GM12874 (cell line): ENCODE measurements around the gene ADH6.

Experiments
- TF ChIP-seq, protein P1 (sequence below): IDR thresholded peaks from 2 replicates; pipeline ENCODE4 v1.5.1; 2011; ENCODE audit warnings: low read depth, mild to moderate bottlenecking, control low read depth, low read length, moderate library complexity; ENCODE audit not compliant: insufficient read depth

The ADH6 gene

DNA sequence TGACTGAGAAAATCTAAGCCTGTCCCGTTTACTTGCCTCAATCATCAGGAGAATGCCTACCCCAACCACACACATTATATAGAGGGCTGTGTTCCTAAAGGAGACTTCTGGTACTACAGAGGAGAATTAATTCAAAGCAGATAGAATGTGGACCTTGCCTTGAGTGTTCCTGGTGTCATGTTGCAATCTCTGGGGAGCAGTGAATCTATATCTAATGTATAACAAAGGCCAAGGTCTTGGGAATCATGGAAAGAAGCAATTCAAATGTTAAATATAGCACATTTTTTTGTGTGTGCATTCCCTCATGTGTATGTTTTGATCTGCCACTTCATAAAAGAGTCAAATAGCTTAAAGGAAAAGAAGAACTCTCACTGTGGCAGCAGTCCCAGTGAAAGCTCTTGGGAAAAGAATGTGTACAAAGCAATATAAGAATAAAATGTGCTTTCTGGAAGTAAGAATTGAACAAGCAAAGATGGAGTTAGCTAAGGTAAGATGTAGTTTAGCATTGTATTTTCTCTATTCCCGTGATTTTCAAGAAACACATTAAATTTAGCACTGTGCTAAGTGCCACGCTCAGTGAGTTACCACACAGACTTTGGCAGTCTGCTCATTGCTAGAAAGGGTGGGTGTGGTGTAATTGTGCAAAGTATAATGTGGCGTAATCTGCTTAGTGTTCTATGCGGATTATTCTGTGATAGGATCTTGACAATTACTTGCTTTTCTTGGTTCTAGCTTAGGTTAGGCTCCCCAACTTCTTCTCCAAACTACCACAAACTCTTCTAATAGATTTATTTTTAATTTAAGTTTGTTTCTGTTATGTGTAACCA lies 13.7 kb downstream of the ADH6 start:
- TF ChIP-seq, protein P1, sequence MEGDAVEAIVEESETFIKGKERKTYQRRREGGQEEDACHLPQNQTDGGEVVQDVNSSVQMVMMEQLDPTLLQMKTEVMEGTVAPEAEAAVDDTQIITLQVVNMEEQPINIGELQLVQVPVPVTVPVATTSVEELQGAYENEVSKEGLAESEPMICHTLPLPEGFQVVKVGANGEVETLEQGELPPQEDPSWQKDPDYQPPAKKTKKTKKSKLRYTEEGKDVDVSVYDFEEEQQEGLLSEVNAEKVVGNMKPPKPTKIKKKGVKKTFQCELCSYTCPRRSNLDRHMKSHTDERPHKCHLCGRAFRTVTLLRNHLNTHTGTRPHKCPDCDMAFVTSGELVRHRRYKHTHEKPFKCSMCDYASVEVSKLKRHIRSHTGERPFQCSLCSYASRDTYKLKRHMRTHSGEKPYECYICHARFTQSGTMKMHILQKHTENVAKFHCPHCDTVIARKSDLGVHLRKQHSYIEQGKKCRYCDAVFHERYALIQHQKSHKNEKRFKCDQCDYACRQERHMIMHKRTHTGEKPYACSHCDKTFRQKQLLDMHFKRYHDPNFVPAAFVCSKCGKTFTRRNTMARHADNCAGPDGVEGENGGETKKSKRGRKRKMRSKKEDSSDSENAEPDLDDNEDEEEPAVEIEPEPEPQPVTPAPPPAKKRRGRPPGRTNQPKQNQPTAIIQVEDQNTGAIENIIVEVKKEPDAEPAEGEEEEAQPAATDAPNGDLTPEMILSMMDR, result no peak

DNA sequence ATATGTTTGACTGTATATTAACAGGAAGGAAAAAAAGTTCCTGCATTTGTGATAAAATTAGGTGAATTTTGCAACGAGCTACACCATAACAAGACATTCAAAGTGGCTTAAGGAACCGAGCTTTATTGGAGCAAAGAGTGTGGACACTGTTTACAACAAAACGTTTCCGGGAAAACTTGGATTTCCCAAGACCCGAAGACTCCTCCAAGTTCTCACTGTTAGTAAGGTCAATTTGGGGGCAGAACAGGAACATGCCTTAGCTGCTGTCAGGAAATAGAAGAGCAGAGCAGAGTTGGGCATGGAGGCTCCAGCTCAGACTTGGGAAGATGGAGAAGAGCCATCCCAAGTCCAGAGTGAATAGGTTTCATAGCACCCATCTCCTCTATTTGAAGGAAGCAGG lies 16.5 kb downstream of the ADH6 start:
- TF ChIP-seq, protein P1, result no peak

DNA sequence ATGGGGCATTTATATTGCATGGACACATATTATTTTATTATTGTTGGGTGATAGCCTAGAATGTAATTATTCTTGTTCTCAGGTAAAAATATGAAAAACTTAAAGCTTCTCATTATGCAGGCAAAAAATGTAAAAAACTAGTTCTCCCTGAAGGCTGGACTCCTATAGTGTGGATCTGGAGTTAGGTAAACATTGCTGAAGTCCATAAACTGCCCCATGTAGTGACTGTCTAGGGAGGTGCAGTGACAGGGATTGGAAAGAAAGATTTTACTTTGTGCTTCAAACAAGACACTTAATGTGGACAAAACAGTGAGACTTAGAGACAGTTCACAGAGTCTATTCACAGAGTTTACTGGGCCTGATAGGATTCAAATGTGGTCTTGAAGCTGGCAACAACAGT lies 17.0 kb downstream of the ADH6 start:
- TF ChIP-seq, protein P1, result no peak

DNA sequence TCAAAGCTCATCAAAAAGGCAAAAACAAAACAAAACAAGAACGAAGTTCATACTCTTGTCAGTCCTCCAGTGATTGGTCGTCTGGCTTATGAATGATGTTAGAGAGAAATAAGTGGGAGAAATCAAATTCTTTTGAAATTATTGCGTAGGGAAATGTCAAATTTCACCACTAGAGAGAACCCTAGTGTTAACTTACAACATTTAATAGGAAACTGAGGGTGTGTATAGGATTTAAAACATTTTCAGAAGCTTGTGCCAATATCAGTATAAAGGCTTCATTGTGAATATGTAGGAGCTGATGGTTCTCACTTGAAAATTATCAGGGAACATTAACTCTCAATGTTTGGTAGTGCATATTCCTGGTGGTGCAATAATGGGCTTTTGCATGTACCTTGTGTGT lies 17.4 kb downstream of the ADH6 start:
- TF ChIP-seq, protein P1, result no peak

DNA sequence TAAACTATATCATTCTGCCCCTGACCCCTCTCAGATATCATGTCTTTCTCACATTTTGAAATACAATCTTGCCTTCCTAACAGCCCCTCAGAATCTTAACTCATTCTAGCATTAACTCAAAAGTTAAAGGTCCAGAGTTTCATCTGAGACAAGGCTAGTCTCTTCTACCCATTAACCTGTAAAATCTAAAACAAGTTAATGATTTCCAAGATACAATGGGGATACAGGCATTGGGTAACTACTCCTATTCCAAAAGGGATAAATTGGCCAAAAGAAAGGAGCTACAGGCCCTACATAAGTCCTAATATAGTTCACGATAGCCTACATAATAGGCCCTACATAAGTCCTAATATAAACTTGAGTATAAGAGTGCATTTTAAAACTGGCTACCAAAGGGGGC lies 18.9 kb downstream of the ADH6 start:
- TF ChIP-seq, protein P1, result no peak

DNA sequence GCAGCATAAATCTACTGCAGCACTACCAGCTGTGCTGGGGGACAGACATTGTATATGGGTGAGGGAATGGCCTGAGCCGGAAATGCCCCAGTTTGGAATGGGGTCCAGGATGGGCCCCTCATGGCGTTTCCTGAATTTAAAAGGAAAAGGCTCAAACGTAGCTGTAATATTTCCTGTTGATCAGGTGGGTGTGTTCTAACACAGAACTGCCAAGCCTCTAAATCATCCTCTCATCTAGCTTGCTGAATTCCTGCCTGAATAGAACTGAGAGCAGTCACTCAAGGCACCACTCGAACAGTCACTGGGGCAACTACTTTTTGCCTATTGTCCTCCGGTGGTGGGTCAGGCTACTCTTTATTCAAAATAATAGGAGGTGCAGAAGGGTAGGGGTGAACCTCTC lies 28.7 kb downstream of the ADH6 start:
- TF ChIP-seq, protein P1, result no peak

DNA sequence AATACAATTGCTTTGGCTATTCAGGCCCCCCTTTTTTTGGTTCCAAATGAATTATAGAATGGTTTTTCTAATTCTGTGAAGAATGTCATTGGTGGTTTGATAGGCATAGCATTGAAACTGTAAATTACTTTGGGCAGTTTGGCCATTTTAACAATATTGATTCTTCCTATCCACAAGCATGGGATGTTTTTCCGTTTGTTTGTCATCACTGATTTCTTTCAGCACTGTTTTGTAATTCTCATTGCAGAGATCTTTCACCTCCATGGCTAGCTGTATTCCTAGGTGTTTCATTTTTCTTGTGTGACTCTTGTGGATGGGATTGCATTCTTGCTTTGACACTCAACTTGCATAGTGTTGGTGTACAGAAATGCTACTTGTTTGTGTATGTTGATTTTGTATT lies 33.0 kb downstream of the ADH6 start:
- TF ChIP-seq, protein P1, result no peak

DNA sequence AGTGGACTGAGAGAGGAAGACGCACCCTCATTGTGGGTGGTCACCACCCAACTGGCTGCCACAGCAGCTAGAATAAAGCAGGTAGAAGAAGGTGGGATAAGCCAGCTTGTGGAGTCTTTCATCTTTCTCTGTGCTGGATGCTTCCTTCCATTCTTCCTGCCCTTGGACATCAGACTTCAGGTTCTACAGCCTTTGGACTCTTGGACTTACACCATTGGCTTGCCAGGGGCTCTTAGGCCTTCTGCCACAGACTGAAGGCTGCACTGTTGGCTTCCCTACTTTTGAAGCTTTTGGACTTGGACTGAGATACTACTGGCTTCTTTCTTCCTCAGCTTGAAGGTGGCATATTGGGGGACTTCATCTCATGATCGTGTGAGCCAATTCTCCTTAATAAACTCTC lies 33.5 kb downstream of the ADH6 start:
- TF ChIP-seq, protein P1, result no peak
